GM12878 (cell line): Measurements from ENCODE around the gene TLE3. TPM values are rescaled to one million over a fixed set of nuclear protein-coding genes. Genes with fewer than 3 reads are reported as not detected.
A peak's percentile ranks its signal among the peaks of the same experiment; 100 is the strongest.

Source experiments
- ATAC-seq: fragments of 200-7000 bp; cut with Tn5 transposase; 3 replicates; pipeline ENCODE4 v1.9.1; 2020; ENCODE audit warnings: mild to moderate bottlenecking, moderate library complexity
- BruUV-seq: library from RNA; stranded (reverse); fragments of 400-500 nt; replicated peaks from 2 replicates; lab custom pipeline; 2021; lab: Mats Ljungman, UMichigan
- CTCF ChIA-PET: fragments of 300-600 bp; sonication (Branson Sonifier 250); formaldehyde crosslinking; extraction: SDS; loops from one replicate; lab custom pipeline; 2021; ENCODE audit warnings: inconsistent platforms; lab: Yijun Ruan, JAX
- POLR2A ChIA-PET: fragments of 350-600 bp; formaldehyde crosslinking; extraction: SDS; loops from one replicate; lab custom pipeline; 2021; ENCODE audit warnings: inconsistent platforms; lab: Charles Lee
- RAD21 ChIA-PET: fragments of 300-600 bp; sonication (Branson Sonifier 250); formaldehyde crosslinking; loops from one replicate; lab custom pipeline; 2023; ENCODE audit warnings: antibody characterized with exemption; ENCODE audit not compliant: unreplicated experiment; lab: Charles Lee
- SMC1A ChIA-PET: fragments of 300-600 bp; sonication (Branson Sonifier 250); formaldehyde crosslinking; loops from one replicate; lab custom pipeline; 2023; ENCODE audit not compliant: unreplicated experiment, uncharacterized antibody; lab: Charles Lee
- DNase-seq: peaks from one replicate; pipeline ENCODE4 v3.0.0-alpha.2; 2011; ENCODE audit warnings: low read depth, low spot score
- FAIRE-seq: peaks from 3 replicates; lab custom pipeline; 2011; peaks lifted over from hg19 to GRCh38; lab: Jason Lieb, UNC
- H2AFZ ChIP-seq: 2 replicates; pipeline ENCODE4 v1.6.0; 2011; ENCODE audit warnings: low read depth, low read length, control low read depth; ENCODE audit not compliant: control insufficient read depth
- H3K27ac ChIP-seq: 2 replicates; pipeline ENCODE4 v1.5.1; 2011; ENCODE audit warnings: control low read depth; ENCODE audit not compliant: control insufficient read depth, insufficient read depth
- H3K27me3 ChIP-seq, 2 experiments: replicated peaks in 1 of 2; 2 replicates each; pipeline versions ENCODE4 v1.6.0 to v1.6.1; 2011; ENCODE audit warnings: low read length in 1 of 2; ENCODE audit not compliant: control insufficient read depth in 2 of 2, insufficient read depth in 2 of 2
- H3K36me3 ChIP-seq, 2 experiments: 2 replicates each; pipeline ENCODE4 v1.5.1; 2011; ENCODE audit warnings: low read length in 1 of 2; ENCODE audit not compliant: control insufficient read depth in 2 of 2, insufficient read depth in 2 of 2
- H3K4me1 ChIP-seq: 2 replicates; pipeline ENCODE4 v1.6.1; 2011; ENCODE audit warnings: mild to moderate bottlenecking, low read length, moderate library complexity, mixed read lengths; ENCODE audit not compliant: control insufficient read depth, insufficient read depth
- H3K4me2 ChIP-seq: 2 replicates; pipeline ENCODE4 v1.6.0; 2011; ENCODE audit warnings: control low read depth; ENCODE audit not compliant: control insufficient read depth, insufficient read depth
- H3K4me3 ChIP-seq: fragments of 200-600 bp; sonication (generic); 2 replicates; pipeline ENCODE4 v1.5.1; 2016
- H3K79me2 ChIP-seq: 2 replicates; pipeline ENCODE4 v1.6.0; 2011; ENCODE audit warnings: low read length; ENCODE audit not compliant: control insufficient read depth, insufficient read depth
- H3K9ac ChIP-seq: 2 replicates; pipeline ENCODE4 v1.8.0; 2011; ENCODE audit warnings: low read length, control low read depth, mixed read lengths; ENCODE audit not compliant: control insufficient read depth, insufficient read depth
- H3K9me3 ChIP-seq: replicated peaks from 3 replicates; pipeline ENCODE4 v1.5.1; 2011; ENCODE audit warnings: mild to moderate bottlenecking, low read length; ENCODE audit not compliant: control insufficient read depth, insufficient read depth
- H4K20me1 ChIP-seq: 2 replicates; pipeline ENCODE4 v1.6.0; 2011; ENCODE audit not compliant: control insufficient read depth, insufficient read depth
- MTA3 ChIP-seq: IDR thresholded peaks from 2 replicates; pipeline ENCODE4 v1.6.1; 2012; ENCODE audit warnings: low read length, inconsistent platforms, borderline replicate concordance
- WGBS: methylation state at CpG from one replicate; pipeline ENCODE4 v1.1.6; 2016; ENCODE audit warnings: low lambda C conversion rate; ENCODE audit not compliant: insufficient replicate concordance, insufficient coverage; ENCODE audit errors: missing lambda C conversion rate; 5-methylcytosine and 5-hydroxymethylcytosine counted together
- in situ Hi-C: fragments of 300-500 bp; cut with MboI; formaldehyde crosslinking; loops from 9 replicates; pipeline ENCODE4 v1.14.3; 2018; ENCODE audit warnings: mixed read lengths
- intact Hi-C: fragments of 100-400 bp; cut with micrococcal nuclease; formaldehyde crosslinking; loops from one replicate; pipeline ENCODE4 v1.14.2; 2022; ENCODE audit not compliant: unreplicated experiment
- polyA plus RNA-seq, 11 experiments: library from polyadenylated mRNA; depleted of rRNA in 4 of 11; unstranded in 6 of 11; stranded (reverse) in 5 of 11; fragments of >200 nt; fragmentation: Nextera tagmentation in 4 of 11; fragmentation: Illumina TruSeq in 1 of 11; extraction: Ambion mirVana in 4 of 11; extraction: Trizol in 1 of 11; gene quantifications; 1 replicate in 1 of 11; 2 replicates in 10 of 11; pipeline versions ENCODE4 v1.2.1 to v1.2.3, GENCODE V29; 2011 to 2016; ENCODE audit warnings: inconsistent platforms in 2 of 11, missing spikeins in 2 of 11, low read depth in 1 of 11
- total RNA-seq, 4 experiments: library from RNA; depleted of rRNA in 3 of 4; stranded (reverse); fragments of >200 nt in 3 of 4; fragmentation: Illumina TruSeq in 1 of 4; extraction: Trizol in 1 of 4; gene quantifications; 2 replicates each; pipeline versions ENCODE4 v1.2.1 to v1.2.3, GENCODE V29; 2013 to 2021
- TF ChIP-seq, protein P1 (sequence below): fragments of 150-350 bp; IDR thresholded peaks from 2 replicates; pipeline ENCODE4 v1.6.1; 2016; ENCODE audit warnings: low read depth, low read length

The TLE3 gene
- total and polyA plus RNA-seq, 10 of the 15 experiments (the other 5 are each of a cell fraction or from before 2014, with no cell fraction given), result 1.2 to 65.5 (median 9.7) TPM

DNA sequence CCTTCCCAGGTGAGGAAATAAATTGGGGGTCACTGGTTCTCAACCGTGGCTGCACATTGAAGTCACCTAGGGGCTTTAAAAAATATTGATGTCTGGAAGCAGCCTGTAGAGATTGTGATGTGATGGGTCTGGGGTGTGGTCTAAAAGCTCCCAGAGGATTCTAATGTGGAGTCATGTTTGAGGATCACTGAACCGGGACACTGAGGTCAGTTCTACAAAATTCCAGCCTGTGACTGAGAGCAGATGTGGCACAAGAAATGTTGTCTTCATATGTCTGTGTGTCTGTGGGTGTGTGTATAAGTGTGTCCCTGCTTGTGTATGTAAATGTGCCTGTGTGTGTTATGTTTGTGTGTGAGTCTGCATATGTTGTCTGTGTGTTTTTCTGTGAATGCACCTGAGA, 79.9 kb downstream of the TLE3 start:
- BruUV-seq, result no TSS peak
- DNase-seq (no peak), ATAC-seq (no peak), FAIRE-seq (no peak)
- 70% methylated on average over 2 of the region's 2 CpGs for WGBS
- no peaks in the 10 kb centered on the region for H4K20me1 ChIP-seq
- H3K4me1 ChIP-seq, result peaks cover 63% of the 10 kb centered on the region
- intact Hi-C loops, result loop anchor here (5.0 kb wide), 1 partner anchor 470 kb away; no protein-coding TSS in a partner anchor
- H3K9me3 ChIP-seq, result no peaks in the 10 kb centered on the region; the same call in 2 of the 3 replicates
- H3K9ac ChIP-seq, result no peak overlapping the region
- H3K4me2 ChIP-seq, result peak overlapping the region; percentile 41
- TF ChIP-seq, protein P1, sequence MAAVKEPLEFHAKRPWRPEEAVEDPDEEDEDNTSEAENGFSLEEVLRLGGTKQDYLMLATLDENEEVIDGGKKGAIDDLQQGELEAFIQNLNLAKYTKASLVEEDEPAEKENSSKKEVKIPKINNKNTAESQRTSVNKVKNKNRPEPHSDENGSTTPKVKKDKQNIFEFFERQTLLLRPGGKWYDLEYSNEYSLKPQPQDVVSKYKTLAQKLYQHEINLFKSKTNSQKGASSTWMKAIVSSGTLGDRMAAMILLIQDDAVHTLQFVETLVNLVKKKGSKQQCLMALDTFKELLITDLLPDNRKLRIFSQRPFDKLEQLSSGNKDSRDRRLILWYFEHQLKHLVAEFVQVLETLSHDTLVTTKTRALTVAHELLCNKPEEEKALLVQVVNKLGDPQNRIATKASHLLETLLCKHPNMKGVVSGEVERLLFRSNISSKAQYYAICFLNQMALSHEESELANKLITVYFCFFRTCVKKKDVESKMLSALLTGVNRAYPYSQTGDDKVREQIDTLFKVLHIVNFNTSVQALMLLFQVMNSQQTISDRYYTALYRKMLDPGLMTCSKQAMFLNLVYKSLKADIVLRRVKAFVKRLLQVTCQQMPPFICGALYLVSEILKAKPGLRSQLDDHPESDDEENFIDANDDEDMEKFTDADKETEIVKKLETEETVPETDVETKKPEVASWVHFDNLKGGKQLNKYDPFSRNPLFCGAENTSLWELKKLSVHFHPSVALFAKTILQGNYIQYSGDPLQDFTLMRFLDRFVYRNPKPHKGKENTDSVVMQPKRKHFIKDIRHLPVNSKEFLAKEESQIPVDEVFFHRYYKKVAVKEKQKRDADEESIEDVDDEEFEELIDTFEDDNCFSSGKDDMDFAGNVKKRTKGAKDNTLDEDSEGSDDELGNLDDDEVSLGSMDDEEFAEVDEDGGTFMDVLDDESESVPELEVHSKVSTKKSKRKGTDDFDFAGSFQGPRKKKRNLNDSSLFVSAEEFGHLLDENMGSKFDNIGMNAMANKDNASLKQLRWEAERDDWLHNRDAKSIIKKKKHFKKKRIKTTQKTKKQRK, result no peak
- TF ChIP-seq MTA3, result 0 out of 2 replicates have a peak, but pooled peaks have one; percentile 42
- ChIA-PET POLR2A (interaction anchor here (0.9 to 1.7 kb wide), 2 partner anchors 18 to 30 kb away, joined by 6 read pairs; no protein-coding TSS in a partner anchor), CTCF (interaction anchor here (0.8 to 1.2 kb wide), 2 partner anchors 77 to 81 kb away, joined by 3 to 4 read pairs; no protein-coding TSS in a partner anchor), SMC1A (interaction anchor here (0.7 to 4.6 kb wide), 3 partner anchors 17 to 22 kb away, joined by 3 to 17 read pairs (median 14); no protein-coding TSS in a partner anchor), RAD21 (interaction anchor here (0.7 to 4.2 kb wide), 3 partner anchors 10 to 75 kb away, joined by 3 to 29 read pairs (median 3); no protein-coding TSS in a partner anchor)
- in situ Hi-C loops, result no loop called here
- peak overlapping the region; percentile 84 for H3K27ac ChIP-seq
- no peaks in the 10 kb centered on the region for H3K36me3 ChIP-seq
- H2AFZ ChIP-seq, result no peak overlapping the region
- H3K27me3 ChIP-seq, result no peaks in the 10 kb centered on the region
- H3K79me2 ChIP-seq, result no peaks in the 10 kb centered on the region
- H3K4me3 ChIP-seq, result no peak overlapping the region
